Neuronal stem cell (in vitro differentiated cells): Measurements from ENCODE around the gene POC1B.

ENCODE experiments used
- DNase-seq: peaks from one replicate; pipeline ENCODE4 v3.0.0-alpha.2; 2013; ENCODE audit warnings: low spot score
- H2AFZ ChIP-seq: one replicate; pipeline ENCODE4 v1.6.1; 2013; ENCODE audit warnings: mild to moderate bottlenecking, low read length, inconsistent platforms
- H2AK5ac ChIP-seq: 2 replicates; pipeline ENCODE4 v1.6.1; 2013; ENCODE audit warnings: low read depth, mild to moderate bottlenecking, inconsistent platforms, low read length, moderate library complexity, mixed read lengths
- H2BK120ac ChIP-seq: 2 replicates; pipeline ENCODE4 v1.6.1; 2013; ENCODE audit warnings: low read depth, mild to moderate bottlenecking, inconsistent platforms, low read length, moderate library complexity, mixed read lengths
- H2BK12ac ChIP-seq: one replicate; pipeline ENCODE4 v1.6.1; 2013; ENCODE audit warnings: low read length, inconsistent platforms
- H2BK15ac ChIP-seq: 2 replicates; pipeline ENCODE4 v1.6.1; 2013; ENCODE audit warnings: mild to moderate bottlenecking, low read length, inconsistent platforms, mixed read lengths
- H2BK5ac ChIP-seq: one replicate; pipeline ENCODE4 v1.6.1; 2013; ENCODE audit warnings: inconsistent platforms, mild to moderate bottlenecking, low read length, moderate library complexity
- H3K14ac ChIP-seq: one replicate; pipeline ENCODE4 v1.6.1; 2013; ENCODE audit warnings: low read length, inconsistent platforms
- H3K18ac ChIP-seq: 2 replicates; pipeline ENCODE4 v1.6.1; 2013; ENCODE audit warnings: low read length, inconsistent platforms
- H3K23ac ChIP-seq: 2 replicates; pipeline ENCODE4 v1.6.1; 2013; ENCODE audit warnings: low read depth, mild to moderate bottlenecking, mixed read lengths, low read length, inconsistent platforms; ENCODE audit not compliant: poor library complexity
- H3K27ac ChIP-seq: replicated peaks from 3 replicates; pipeline ENCODE4 v1.5.1; 2013; ENCODE audit warnings: low read length, inconsistent platforms
- H3K27me3 ChIP-seq, 3 experiments: 2 replicates each; pipeline ENCODE4 v1.6.1; 2013; ENCODE audit warnings: low read length in 3 of 3, mild to moderate bottlenecking in 2 of 3, inconsistent platforms in 1 of 3, low read depth in 1 of 3, mixed read lengths in 1 of 3, moderate library complexity in 1 of 3; ENCODE audit not compliant: control insufficient read depth in 3 of 3, insufficient read depth in 3 of 3
- H3K36me3 ChIP-seq, 2 donors: replicated peaks in 1 of 2; 2 replicates each; pipeline ENCODE4 v1.6.1; 2013; ENCODE audit warnings: low read length in 2 of 2; ENCODE audit not compliant: control insufficient read depth in 2 of 2, insufficient read depth in 2 of 2
- H3K4ac ChIP-seq: 2 replicates; pipeline ENCODE4 v1.6.1; 2013; ENCODE audit warnings: inconsistent platforms, mild to moderate bottlenecking, low read length, moderate library complexity
- H3K4me1 ChIP-seq, 2 donors: 1 replicate in 1 of 2; 2 replicates in 1 of 2; pipeline ENCODE4 v1.6.1; 2013; ENCODE audit warnings: low read length in 2 of 2, low read depth in 1 of 2; ENCODE audit not compliant: control insufficient read depth in 2 of 2, insufficient read depth in 1 of 2
- H3K4me2 ChIP-seq: one replicate; pipeline ENCODE4 v1.6.1; 2013; ENCODE audit warnings: mild to moderate bottlenecking, low read length, inconsistent platforms; ENCODE audit not compliant: insufficient read depth, poor library complexity, severe bottlenecking
- H3K4me3 ChIP-seq, 2 donors: 2 replicates each; pipeline ENCODE4 v1.5.1; 2013; ENCODE audit warnings: low read length in 2 of 2, mild to moderate bottlenecking in 2 of 2, inconsistent platforms in 1 of 2, moderate library complexity in 1 of 2
- H3K79me1 ChIP-seq: one replicate; pipeline ENCODE4 v1.6.1; 2013; ENCODE audit warnings: low read depth, mild to moderate bottlenecking, inconsistent platforms, low read length, moderate library complexity
- H3K9ac ChIP-seq: one replicate; pipeline ENCODE4 v1.6.1; 2013; ENCODE audit warnings: mild to moderate bottlenecking, low read depth, low read length, inconsistent platforms; ENCODE audit not compliant: poor library complexity
- H3K9me3 ChIP-seq, 2 donors: replicated peaks in 1 of 2; 2 replicates each; pipeline versions ENCODE3 to v1.6.1; 2013; ENCODE audit warnings: low read length in 2 of 2, mild to moderate bottlenecking in 2 of 2, inconsistent platforms in 1 of 2, low read depth in 1 of 2, mixed read lengths in 1 of 2, moderate library complexity in 1 of 2; ENCODE audit not compliant: control insufficient read depth in 2 of 2, insufficient read depth in 1 of 2
- H4K8ac ChIP-seq: one replicate; pipeline ENCODE4 v1.6.1; 2013; ENCODE audit warnings: low read depth, mild to moderate bottlenecking, inconsistent platforms, low read length, moderate library complexity
- H4K91ac ChIP-seq: one replicate; pipeline ENCODE4 v1.6.1; 2013; ENCODE audit warnings: low read length, low read depth, mild to moderate bottlenecking, inconsistent platforms; ENCODE audit not compliant: poor library complexity
- WGBS, 2 donors: extraction: QIAGEN DNeasy Blood & Tissue Kit; methylation state at CpG; one replicate each; pipeline ENCODE4 v1.1.7; 2013; ENCODE audit warnings: missing lambda C conversion rate in 2 of 2, mixed read lengths in 1 of 2; ENCODE audit not compliant: insufficient read length in 2 of 2, insufficient replicate concordance in 1 of 2; ENCODE audit errors: extremely low coverage in 2 of 2; 5-methylcytosine and 5-hydroxymethylcytosine counted together

The POC1B gene

GRCh38 chr12:89470741-89471509 is 54.9 kb downstream of the POC1B start:
- DNase-seq, result no peak
- no CpG with 5 or more reads among the region's 3 CpGs for WGBS, 2 donors

GRCh38 chr12:89469361-89469760 is 56.5 kb downstream of the POC1B start:
- Histone ChIP-seq H3K18ac (no peak overlapping the region), H3K14ac (no peak overlapping the region), H2AK5ac (no peak overlapping the region), H3K27ac (no peak overlapping the region), H2BK5ac (no peak overlapping the region), H3K27me3 (no peaks in the 10 kb centered on the region), H3K4me2 (no peak overlapping the region), H3K36me3 (no peaks in the 10 kb centered on the region), H2BK120ac (no peak overlapping the region), H3K4me3 (no peak overlapping the region), H3K79me1 (no peaks in the 10 kb centered on the region), H3K9ac (no peak overlapping the region), H4K8ac (no peak overlapping the region), H3K23ac (no peak overlapping the region), H3K4ac (no peak overlapping the region), H4K91ac (no peak overlapping the region), H2BK15ac (no peak overlapping the region), H3K9me3 (no peaks in the 10 kb centered on the region), H3K4me1 (peaks cover 0 to 4% of the 10 kb centered on the region in 2 donors), H2AFZ (no peak overlapping the region), H2BK12ac (no peak overlapping the region)
- DNase-seq, result no peak
- WGBS, 2 donors, result no CpG with 5 or more reads among the region's 3 CpGs

More at GRCh38 chr12:89470741-89471509, 54.9 kb downstream of the POC1B start:
- H3K36me3 ChIP-seq, result no peaks in the 10 kb centered on the region
- no peak overlapping the region for H2AK5ac ChIP-seq
- no peak overlapping the region for H2BK120ac ChIP-seq
- no peak overlapping the region for H2BK5ac ChIP-seq
- H3K27me3 ChIP-seq, result no peaks in the 10 kb centered on the region
- H3K27ac ChIP-seq, result no peak overlapping the region
- H3K18ac ChIP-seq, result no peak overlapping the region
- no peak overlapping the region for H2BK15ac ChIP-seq
- no peak overlapping the region for H3K4me2 ChIP-seq
- no peak overlapping the region for H3K9ac ChIP-seq
- H3K4me3 ChIP-seq, result no peak overlapping the region
- H3K4me1 ChIP-seq, result peaks cover 0 to 4% of the 10 kb centered on the region in 2 donors
- H3K4ac ChIP-seq, result no peak overlapping the region
- H3K14ac ChIP-seq, result no peak overlapping the region
- no peak overlapping the region for H2AFZ ChIP-seq
- no peak overlapping the region for H4K91ac ChIP-seq
- no peaks in the 10 kb centered on the region for H3K79me1 ChIP-seq
- no peaks in the 10 kb centered on the region for H3K9me3 ChIP-seq
- no peak overlapping the region for H3K23ac ChIP-seq
- H4K8ac ChIP-seq, result no peak overlapping the region
- H2BK12ac ChIP-seq, result no peak overlapping the region

- H2AFZ ChIP-seq, result no peak overlapping the region
- no peak overlapping the region for H3K4ac ChIP-seq
- H3K27ac ChIP-seq, result no peak overlapping the region
- H2BK120ac ChIP-seq, result no peak overlapping the region
- H2BK12ac ChIP-seq, result no peak overlapping the region
- no peak for DNase-seq
- H3K4me3 ChIP-seq, result no peak overlapping the region
- no peak overlapping the region for H4K8ac ChIP-seq
- no peak overlapping the region for H2AK5ac ChIP-seq
- no peaks in the 10 kb centered on the region for H3K27me3 ChIP-seq
- H3K79me1 ChIP-seq, result no peaks in the 10 kb centered on the region
- H2BK5ac ChIP-seq, result no peak overlapping the region
- no CpG with 5 or more reads among the region's 4 CpGs for WGBS, 2 donors
- H2BK15ac ChIP-seq, result no peak overlapping the region
- H3K9ac ChIP-seq, result no peak overlapping the region
- no peak overlapping the region for H3K18ac ChIP-seq
- no peaks in the 10 kb centered on the region for H3K36me3 ChIP-seq
- H3K4me2 ChIP-seq, result no peak overlapping the region
- no peaks in the 10 kb centered on the region for H3K9me3 ChIP-seq
- no peak overlapping the region for H3K14ac ChIP-seq
- H3K4me1 ChIP-seq, result peaks cover 0 to 4% of the 10 kb centered on the region in 2 donors
- no peak overlapping the region for H3K23ac ChIP-seq
- no peak overlapping the region for H4K91ac ChIP-seq
Measured at GRCh38 chr12:89468648-89469326, 57.1 kb downstream of the POC1B start.

GRCh38 chr12:89468017-89468416 is 57.8 kb downstream of the POC1B start:
- H3K4me1 ChIP-seq, result peaks cover 0 to 4% of the 10 kb centered on the region in 2 donors
- no peak overlapping the region for H2AK5ac ChIP-seq
- H3K4me3 ChIP-seq, result no peak overlapping the region
- no peak overlapping the region for H3K9ac ChIP-seq
- H3K14ac ChIP-seq, result no peak overlapping the region
- H3K27me3 ChIP-seq, result no peaks in the 10 kb centered on the region
- H2AFZ ChIP-seq, result no peak overlapping the region
- no peak overlapping the region for H2BK15ac ChIP-seq
- H3K4ac ChIP-seq, result no peak overlapping the region
- no CpG with 5 or more reads among the region's 1 CpG for WGBS, 2 donors
- no peak overlapping the region for H3K4me2 ChIP-seq
- H3K23ac ChIP-seq, result no peak overlapping the region
- no peaks in the 10 kb centered on the region for H3K36me3 ChIP-seq
- H2BK120ac ChIP-seq, result no peak overlapping the region
- no peak overlapping the region for H3K27ac ChIP-seq
- no peaks in the 10 kb centered on the region for H3K9me3 ChIP-seq
- H2BK5ac ChIP-seq, result no peak overlapping the region
- H3K79me1 ChIP-seq, result no peaks in the 10 kb centered on the region
- H4K8ac ChIP-seq, result no peak overlapping the region
- H4K91ac ChIP-seq, result no peak overlapping the region
- H2BK12ac ChIP-seq, result no peak overlapping the region
- no peak overlapping the region for H3K18ac ChIP-seq
- DNase-seq, result no peak
